Mucosa of descending colon (tissue), 3 donors: ENCODE data around the gene MAML1. TPM values are rescaled to one million over a fixed set of nuclear protein-coding genes. Genes with fewer than 3 reads are reported as not detected.

ENCODE experiments used
- ATAC-seq: fragments of 200-7000 bp; cut with Tn5 transposase; one replicate; pipeline ENCODE4 v1.9.1; 2020; ENCODE audit warnings: mild to moderate bottlenecking, moderate library complexity
- DNase-seq, 3 donors: peaks; one replicate each; pipeline ENCODE4 v3.0.0-alpha.2; 2020
- H3K36me3 ChIP-seq: fragments of 200-600 bp; one replicate; pipeline ENCODE4 v1.8.0; 2021; ENCODE audit warnings: low read depth, mild to moderate bottlenecking
- H3K4me1 ChIP-seq: fragments of 200-600 bp; one replicate; pipeline ENCODE4 v1.8.0; 2021; ENCODE audit warnings: low read depth, mild to moderate bottlenecking
- H3K4me3 ChIP-seq: fragments of 200-600 bp; one replicate; pipeline ENCODE4 v1.8.0; 2021; ENCODE audit warnings: mild to moderate bottlenecking
- H3K9me3 ChIP-seq: fragments of 200-600 bp; one replicate; pipeline ENCODE4 v1.8.0; 2021; ENCODE audit warnings: mild to moderate bottlenecking
- intact Hi-C, 2 donors: fragments of 100-400 bp; cut with DNase I in 1 of 2; cut with micrococcal nuclease in 1 of 2; formaldehyde crosslinking; loops; one replicate each; pipeline versions ENCODE4 v1.11.0 to v1.11.1; 2022; cut with DNase I, micrococcal nuclease
- total RNA-seq, 3 donors: library from RNA; stranded (reverse); fragmentation: NEBNext Ultra II Directional in 2 of 3; extraction: Animal tissue kit (Norgen Biotek cat#: 25700) in 2 of 3; gene quantifications; one replicate each; pipeline versions ENCODE4 v1.2.1 to v1.2.4, GENCODE V29; 2021 to 2023
- TF ChIP-seq, protein P1 (sequence below): fragments of 200-600 bp; IDR thresholded peaks from one replicate; pipeline ENCODE4 v1.8.0; 2022; ENCODE audit warnings: antibody characterized with exemption, mild to moderate bottlenecking
- donor health status: DM: no; HTN: no; CAD: no; lungs with moderate emphysema.
- donor health status: DM: no; HTN: no; CAD: no.
- donor health status: DM: no; HTN: yes; CAD: no.

The MAML1 gene
- total RNA-seq, 3 donors from 2014 or later = 26.0 to 34.0 (median 28.6) TPM

DNA sequence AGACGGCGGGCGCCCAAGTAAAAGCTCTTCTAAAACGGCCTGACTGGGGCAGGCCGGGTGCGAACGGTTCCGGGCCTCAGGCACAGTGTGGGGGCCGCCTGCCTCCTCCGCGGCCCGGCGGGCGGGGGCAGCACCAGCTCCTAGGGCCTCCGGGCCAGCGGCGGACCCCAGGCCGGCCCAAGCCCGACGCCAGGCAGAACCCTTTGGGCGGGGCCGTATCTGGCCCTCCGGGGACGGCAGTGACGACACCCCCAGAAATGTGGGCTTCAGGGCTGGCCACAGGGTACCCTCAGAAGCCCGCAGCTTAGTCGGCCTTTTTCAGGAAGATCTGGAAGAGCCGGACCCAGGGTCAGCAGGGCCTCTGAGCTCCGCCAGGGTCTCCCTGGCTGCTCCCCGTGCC lies 65.1 kb downstream of the MAML1 start:
- DNase-seq (no peak), ATAC-seq (no peak)
- peaks cover 15% of the 10 kb centered on the region for H3K36me3 ChIP-seq
- TF ChIP-seq, protein P1, sequence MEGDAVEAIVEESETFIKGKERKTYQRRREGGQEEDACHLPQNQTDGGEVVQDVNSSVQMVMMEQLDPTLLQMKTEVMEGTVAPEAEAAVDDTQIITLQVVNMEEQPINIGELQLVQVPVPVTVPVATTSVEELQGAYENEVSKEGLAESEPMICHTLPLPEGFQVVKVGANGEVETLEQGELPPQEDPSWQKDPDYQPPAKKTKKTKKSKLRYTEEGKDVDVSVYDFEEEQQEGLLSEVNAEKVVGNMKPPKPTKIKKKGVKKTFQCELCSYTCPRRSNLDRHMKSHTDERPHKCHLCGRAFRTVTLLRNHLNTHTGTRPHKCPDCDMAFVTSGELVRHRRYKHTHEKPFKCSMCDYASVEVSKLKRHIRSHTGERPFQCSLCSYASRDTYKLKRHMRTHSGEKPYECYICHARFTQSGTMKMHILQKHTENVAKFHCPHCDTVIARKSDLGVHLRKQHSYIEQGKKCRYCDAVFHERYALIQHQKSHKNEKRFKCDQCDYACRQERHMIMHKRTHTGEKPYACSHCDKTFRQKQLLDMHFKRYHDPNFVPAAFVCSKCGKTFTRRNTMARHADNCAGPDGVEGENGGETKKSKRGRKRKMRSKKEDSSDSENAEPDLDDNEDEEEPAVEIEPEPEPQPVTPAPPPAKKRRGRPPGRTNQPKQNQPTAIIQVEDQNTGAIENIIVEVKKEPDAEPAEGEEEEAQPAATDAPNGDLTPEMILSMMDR = no peak
- intact Hi-C loops = no loop called here
- no peaks in the 10 kb centered on the region for H3K9me3 ChIP-seq
- H3K4me1 ChIP-seq = peaks cover 39% of the 10 kb centered on the region
- no peak overlapping the region for H3K4me3 ChIP-seq

DNA sequence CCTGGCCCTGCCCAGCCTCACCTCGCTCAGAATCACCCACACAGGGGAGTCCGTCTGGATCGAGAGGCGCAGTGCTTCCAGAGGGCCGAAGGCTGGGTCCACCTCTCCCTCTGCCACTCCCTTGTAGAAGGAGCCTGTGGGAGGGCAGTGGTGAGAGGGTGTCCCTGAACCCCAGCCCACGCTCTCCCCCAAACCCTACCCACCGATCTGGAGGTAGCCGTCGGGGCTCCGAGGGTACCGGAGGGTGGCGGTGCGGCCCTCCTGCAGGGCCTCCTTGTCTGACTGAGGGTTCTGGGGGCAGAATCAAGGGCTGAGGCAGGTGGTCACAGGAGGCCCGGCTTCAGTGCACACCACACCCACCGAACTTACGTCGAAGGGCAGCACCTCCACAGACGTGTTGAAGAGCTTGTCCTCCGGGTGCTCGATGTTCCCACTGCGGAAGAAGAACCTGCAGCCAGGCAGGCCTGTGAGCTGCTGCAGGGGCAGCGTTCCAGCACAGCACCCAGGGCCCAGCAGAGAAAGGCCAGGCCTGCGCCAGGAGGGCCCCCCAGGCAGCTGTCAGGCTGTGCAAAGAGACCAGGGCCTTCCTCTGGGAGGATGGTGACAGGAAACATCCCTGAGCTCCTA lies 65.6 kb downstream of the MAML1 start:
- TF ChIP-seq, protein P1 = no peak
- Histone ChIP-seq H3K36me3 (peaks cover 15% of the 10 kb centered on the region), H3K4me3 (no peak overlapping the region), H3K9me3 (no peaks in the 10 kb centered on the region), H3K4me1 (peaks cover 44% of the 10 kb centered on the region)
- no peak for ATAC-seq
- intact Hi-C loops = no loop called here
- DNase-seq = no peak

DNA sequence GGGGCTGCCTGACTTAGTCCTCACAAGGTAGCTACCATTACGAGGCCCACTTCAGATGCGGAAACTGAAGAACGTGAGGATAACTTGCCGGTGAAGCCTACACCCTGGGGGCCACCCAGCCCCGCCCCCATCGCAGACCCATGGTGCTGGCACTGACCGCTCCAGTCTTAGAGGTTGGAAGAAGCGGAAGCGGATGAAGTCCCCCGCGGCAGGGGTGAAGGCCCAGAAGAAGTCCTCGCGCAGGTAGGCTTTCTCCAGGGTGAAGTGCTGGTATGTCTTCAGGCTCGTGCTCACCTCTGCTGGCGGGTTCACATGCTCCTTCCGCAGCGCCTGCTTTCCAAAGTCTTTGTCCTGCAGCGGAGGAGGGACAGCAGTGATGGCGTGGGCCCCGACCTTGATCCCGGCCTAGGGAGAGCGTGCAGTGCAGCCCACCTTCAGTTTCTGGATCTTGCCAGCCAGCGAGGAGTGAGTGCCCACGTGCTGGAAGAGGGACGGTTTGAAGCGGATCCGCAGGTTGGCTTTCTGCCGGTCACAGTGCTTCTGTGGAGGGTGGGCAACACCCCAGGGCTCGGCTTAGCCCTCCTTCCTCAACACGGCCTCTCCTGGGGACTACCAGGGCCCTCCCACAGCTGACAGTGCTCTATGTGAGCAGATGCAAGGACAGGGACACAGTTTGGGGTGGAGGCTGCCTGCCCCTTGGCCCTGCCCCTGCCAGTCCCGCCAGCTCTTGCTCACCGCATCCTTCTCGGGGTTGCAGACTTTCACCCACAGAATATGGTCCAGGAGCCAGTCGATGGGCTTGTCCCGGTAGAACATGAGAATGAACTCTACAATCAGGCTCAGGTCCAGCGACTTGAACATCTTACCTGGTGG lies 66.4 kb downstream of the MAML1 start:
- H3K4me1 ChIP-seq = peaks cover 44% of the 10 kb centered on the region
- DNase-seq (peak in 1 of 3 donors; percentile 5), ATAC-seq (no peak)
- intact Hi-C loops = no loop called here
- H3K9me3 ChIP-seq = no peaks in the 10 kb centered on the region
- peaks cover 15% of the 10 kb centered on the region for H3K36me3 ChIP-seq
- TF ChIP-seq, protein P1 = no peak
- no peak overlapping the region for H3K4me3 ChIP-seq

DNA sequence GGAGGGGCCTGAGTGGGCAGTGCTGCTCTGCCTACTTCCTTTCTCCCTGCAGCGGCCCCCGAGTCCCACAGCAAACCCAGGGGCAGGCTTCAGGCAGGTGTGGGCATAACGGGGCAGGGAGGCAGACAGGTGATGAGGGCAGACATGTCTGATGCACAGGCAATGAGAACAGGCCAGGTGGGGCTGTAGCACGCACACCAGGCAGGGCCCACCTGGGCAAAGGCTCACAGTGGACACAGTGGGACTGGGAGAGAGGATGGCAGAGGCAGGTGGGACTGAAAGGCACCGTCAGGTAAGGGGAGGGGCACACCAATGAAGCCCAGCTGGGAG lies 67.0 kb downstream of the MAML1 start:
- intact Hi-C loops = no loop called here
- Histone ChIP-seq H3K4me1 (peaks cover 46% of the 10 kb centered on the region), H3K36me3 (peaks cover 15% of the 10 kb centered on the region), H3K9me3 (no peaks in the 10 kb centered on the region), H3K4me3 (no peak overlapping the region)
- TF ChIP-seq, protein P1 = no peak
- no peak for ATAC-seq
- DNase-seq = no peak

DNA sequence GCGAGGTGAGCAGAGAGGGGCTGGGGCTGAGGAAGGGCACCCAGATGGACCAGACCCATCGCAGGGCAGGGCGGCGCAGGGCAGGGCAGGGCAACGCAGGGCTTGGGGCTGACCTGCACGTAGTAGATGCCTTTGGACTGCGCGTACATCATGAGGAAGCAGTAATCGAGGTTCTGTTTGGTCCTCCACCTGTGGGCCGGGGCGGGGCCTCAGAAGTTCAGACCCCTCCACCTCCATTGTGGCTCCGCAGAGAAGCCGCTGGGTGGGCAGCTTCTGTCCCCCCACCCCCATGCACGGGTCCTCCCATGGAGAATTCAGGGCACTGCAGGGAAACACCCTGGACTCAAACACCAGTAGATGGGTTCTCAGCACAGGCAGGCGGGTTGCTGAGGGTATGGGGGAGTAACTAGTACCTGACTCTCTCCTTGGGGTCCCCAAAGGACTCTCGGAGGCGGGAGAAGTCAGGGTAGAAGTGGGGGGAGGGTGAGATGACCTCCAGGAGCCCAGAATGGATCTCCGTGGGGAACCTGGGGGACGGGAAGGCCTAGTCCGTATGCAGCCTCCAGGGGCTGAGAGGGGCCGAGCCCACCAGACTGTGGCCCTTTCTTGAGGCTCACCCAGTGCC lies 67.6 kb downstream of the MAML1 start:
- TF ChIP-seq, protein P1 = no peak
- DNase-seq (peak in 1 of 3 donors; percentile 5), ATAC-seq (no peak)
- intact Hi-C loops = no loop called here
- Histone ChIP-seq H3K36me3 (peaks cover 15% of the 10 kb centered on the region), H3K4me3 (no peak overlapping the region), H3K4me1 (peaks cover 46% of the 10 kb centered on the region), H3K9me3 (no peaks in the 10 kb centered on the region)
